PC-3 (cell line): ENCODE measurements around the gene GRIA4.

Source experiments
- EZH2 ChIP-seq: fragments of 300-600 bp; sonication (generic); IDR thresholded peaks from one replicate; pipeline ENCODE4 v1.6.1; 2017; ENCODE audit warnings: antibody characterized with exemption, mild to moderate bottlenecking, low read length; ENCODE audit not compliant: unreplicated experiment
- TF ChIP-seq, protein P1 (sequence below): fragments of 300-600 bp; sonication (generic); conservative IDR thresholded peaks from 2 replicates; pipeline ENCODE4 v1.5.1; 2017; ENCODE audit warnings: antibody characterized with exemption, low read depth, mild to moderate bottlenecking, low read length

DNA sequence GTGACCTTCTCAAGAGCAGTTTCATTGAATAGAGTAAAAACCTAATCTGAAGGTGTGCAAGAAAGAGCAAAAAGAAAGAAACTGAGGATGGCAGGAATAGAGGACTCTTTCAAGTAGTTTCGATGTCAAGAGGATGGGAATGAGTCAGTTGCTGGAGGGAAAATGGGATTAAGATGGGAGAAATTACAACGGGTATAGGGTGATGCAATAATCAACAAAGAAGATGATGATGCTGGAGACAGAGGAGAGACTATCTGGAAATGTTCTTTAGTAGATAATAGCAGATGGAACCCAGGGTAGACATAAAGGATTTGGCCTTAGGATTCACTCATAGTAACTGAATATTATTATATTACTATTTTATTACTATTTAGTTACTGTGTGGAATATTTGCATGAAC, 189.4 kb downstream of the GRIA4 start:
- TF ChIP-seq, protein P1, sequence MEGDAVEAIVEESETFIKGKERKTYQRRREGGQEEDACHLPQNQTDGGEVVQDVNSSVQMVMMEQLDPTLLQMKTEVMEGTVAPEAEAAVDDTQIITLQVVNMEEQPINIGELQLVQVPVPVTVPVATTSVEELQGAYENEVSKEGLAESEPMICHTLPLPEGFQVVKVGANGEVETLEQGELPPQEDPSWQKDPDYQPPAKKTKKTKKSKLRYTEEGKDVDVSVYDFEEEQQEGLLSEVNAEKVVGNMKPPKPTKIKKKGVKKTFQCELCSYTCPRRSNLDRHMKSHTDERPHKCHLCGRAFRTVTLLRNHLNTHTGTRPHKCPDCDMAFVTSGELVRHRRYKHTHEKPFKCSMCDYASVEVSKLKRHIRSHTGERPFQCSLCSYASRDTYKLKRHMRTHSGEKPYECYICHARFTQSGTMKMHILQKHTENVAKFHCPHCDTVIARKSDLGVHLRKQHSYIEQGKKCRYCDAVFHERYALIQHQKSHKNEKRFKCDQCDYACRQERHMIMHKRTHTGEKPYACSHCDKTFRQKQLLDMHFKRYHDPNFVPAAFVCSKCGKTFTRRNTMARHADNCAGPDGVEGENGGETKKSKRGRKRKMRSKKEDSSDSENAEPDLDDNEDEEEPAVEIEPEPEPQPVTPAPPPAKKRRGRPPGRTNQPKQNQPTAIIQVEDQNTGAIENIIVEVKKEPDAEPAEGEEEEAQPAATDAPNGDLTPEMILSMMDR, result no peak
- TF ChIP-seq EZH2, result no peak
